C4-2B (cell line): ENCODE results near the gene CENPN.

Experiments used
- H3K27ac ChIP-seq: fragments of 450-650 bp; 2 replicates; pipeline ENCODE4 v1.5.1; 2017
- CTCF ChIP-seq: fragments of 450-650 bp; conservative IDR thresholded peaks from 2 replicates; pipeline ENCODE4 v1.5.1; 2017; ENCODE audit warnings: mild to moderate bottlenecking
- ZFX ChIP-seq: fragments of 450-650 bp; IDR thresholded peaks from 2 replicates; pipeline ENCODE4 v1.6.1; 2017

Gene CENPN

GRCh38 chr16:80982646-80983045 is 24.4 kb upstream of the CENPN start:
- H3K27ac ChIP-seq, result peak overlapping the region; percentile 71
- TF ChIP-seq ZFX (no peak), CTCF (no peak)

DNA sequence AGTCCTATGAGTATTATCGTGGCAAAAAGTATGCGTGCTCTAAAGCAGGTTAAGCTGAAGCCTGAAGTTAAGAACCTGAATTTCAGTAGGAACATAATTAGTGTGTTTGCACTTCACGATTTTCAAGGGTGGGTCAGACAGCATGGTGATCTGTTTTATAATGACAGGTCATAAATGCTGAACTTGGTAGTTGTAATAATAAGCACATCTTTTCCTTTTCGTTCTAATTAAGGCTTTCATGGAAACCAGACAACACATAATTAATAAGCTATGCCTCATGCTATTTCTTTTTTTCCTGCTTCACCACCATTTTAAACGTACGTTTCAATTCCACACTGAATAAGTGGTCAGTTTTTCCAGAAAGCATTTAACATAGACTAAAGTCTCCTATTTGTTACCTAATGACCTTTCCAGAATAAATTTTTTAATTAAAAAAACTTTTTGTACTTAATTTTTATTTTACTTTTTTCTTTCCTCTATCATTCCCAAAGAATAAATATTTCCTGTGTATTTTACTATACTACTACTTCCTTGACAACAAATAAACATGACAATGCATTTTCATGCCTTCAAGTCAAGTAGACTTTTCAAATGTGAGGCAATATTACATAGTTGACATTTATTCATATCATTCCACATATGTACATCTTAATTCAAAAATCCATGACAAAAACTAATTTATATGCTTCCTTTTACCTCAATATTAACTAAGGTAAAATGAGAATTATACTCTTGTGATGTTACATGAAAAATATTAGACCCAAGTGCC is 22.7 kb upstream of the CENPN start:
- peak overlapping the region; percentile 47 for H3K27ac ChIP-seq
- TF ChIP-seq ZFX, result no peak
- no peak for TF ChIP-seq CTCF

- H3K27ac ChIP-seq, result peak overlapping the region; percentile 84
These were observed 21.4 kb upstream of the CENPN start for GRCh38 chr16:80985611-80986010.

DNA sequence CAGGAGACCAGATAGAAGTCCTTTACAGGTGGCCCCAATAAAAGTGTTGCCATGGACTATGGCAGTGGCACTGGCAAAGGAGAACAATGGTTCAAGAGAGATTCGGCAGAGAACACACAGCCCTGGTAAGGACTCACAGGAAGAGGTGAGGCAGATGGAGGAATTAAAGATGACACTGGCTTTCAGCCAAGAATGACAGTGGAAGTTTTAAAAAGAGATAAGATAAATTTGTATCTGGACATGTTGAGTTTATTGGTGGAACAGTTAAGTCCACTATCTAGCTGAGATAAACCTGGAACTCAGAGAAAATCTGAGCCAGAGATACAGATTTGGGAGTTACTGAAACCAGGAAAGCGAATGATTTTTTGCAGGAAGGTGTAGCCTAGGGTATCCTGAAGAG is 20.5 kb upstream of the CENPN start:
- TF ChIP-seq CTCF (no peak), ZFX (no peak)
- H3K27ac ChIP-seq, result peak overlapping the region; percentile 84; the same call in 1 of the 2 replicates

More at GRCh38 chr16:80985611-80986010, 21.4 kb upstream of the CENPN start:
- TF ChIP-seq ZFX, result no peak
- no peak for TF ChIP-seq CTCF

DNA sequence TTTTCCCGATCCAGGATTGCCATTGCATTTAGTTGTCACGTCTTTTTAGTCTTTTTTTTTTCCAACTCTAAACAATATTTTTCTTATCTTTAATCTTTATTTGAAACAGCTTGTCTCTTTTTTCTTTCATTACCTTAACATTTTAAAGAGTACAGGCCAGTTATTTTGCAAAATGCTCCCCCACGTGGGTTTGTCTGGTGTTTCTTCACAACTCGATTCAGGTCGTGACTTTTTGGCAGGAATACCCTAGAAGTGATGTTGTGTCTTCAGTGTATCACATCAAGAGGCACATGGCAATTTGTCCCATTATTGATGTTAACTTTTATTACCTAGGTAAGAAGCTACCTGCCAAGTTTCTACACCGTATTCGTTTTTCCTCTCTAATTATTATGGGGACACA is 18.3 kb upstream of the CENPN start:
- TF ChIP-seq CTCF (peak; percentile 26), ZFX (no peak)
- no peak overlapping the region for H3K27ac ChIP-seq

DNA sequence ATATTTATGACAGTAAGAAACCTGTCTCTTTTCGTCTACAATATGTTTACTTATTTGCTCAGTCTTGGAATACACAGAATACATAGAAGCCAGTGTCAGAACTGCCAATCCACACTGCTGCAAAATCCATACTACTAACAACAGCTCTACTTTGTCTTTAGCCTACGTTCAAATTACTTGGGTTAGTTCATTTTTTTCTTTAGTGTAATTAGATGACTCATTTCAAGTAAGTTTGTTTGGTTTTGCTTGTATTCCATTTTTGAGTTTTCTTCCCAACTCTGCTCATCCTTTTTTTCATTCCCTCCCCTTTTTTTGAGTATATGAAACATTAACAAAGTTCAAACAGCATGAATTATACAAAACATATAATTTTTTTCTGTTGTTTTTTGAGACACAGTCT is 17.2 kb upstream of the CENPN start:
- TF ChIP-seq CTCF (no peak), ZFX (no peak)
- H3K27ac ChIP-seq, result peak overlapping the region; percentile 95

DNA sequence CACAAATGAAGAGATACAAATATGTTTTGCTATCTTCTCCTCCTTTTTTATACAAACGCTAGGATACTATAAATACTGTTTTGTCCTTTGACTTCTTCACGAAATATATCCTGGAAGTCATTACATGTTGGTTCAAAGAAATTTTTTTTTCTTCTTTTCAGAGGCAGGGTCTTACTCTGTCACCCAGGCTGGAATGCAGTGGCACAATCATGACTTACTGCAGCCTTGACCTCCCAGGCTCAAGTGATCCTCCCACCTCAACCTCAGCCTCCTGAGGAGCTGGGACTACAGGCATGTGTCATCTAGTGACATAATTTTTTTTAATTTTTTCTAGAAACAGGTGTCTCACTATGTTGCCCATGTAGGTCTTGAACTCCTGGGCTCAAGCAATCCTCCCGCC is 16.4 kb upstream of the CENPN start:
- peak overlapping the region; percentile 95 for H3K27ac ChIP-seq
- TF ChIP-seq ZFX (no peak), CTCF (no peak)
